Measurements from ENCODE around the gene TEX12.
A peak's percentile ranks its signal among the peaks of the same experiment; 100 is the strongest.

Gene TEX12

GRCh38 chr11:112167145-112167544, at the start of gene TEX12:
TEX12 (plus strand) TSS chr11:112167372; CDS start chr11:112169269, 1,897 bp downstream.
- Histone ChIP-seq H3K4me3 (ENCODE audit: low read depth, low read length) (no peak within 1 kb of the TSS), H3K27me3 (ENCODE audit: control insufficient read depth, insufficient read depth, low read length) (no peaks in the 10 kb centered on the region), H3K36me3 (ENCODE audit: control insufficient read depth, insufficient read depth, low read length) (no peaks in the 10 kb centered on the region), H3K9ac (ENCODE audit: low read depth, low read length) (peak within 1 kb of the TSS; percentile 41), H3K9me3 (ENCODE audit: control insufficient read depth, insufficient read depth, low read length) (no peaks in the 10 kb centered on the region), H3K4me1 (ENCODE audit: control insufficient read depth, insufficient read depth, low read length) (no peaks in the 10 kb centered on the region)

- Histone ChIP-seq H3K4me3 (ENCODE audit: low read depth, low read length) (no peak overlapping the region), H3K9ac (ENCODE audit: low read depth, low read length) (no peak overlapping the region), H3K27me3 (ENCODE audit: control insufficient read depth, insufficient read depth, low read length) (no peaks in the 10 kb centered on the region), H3K36me3 (ENCODE audit: control insufficient read depth, insufficient read depth, low read length) (no peaks in the 10 kb centered on the region), H3K9me3 (ENCODE audit: control insufficient read depth, insufficient read depth, low read length) (no peaks in the 10 kb centered on the region), H3K4me1 (ENCODE audit: control insufficient read depth, insufficient read depth, low read length) (no peaks in the 10 kb centered on the region)
Measured at GRCh38 chr11:112118176-112118575, 49.0 kb upstream of the TEX12 start.

GRCh38 chr11:112121981-112122615, 45.1 kb upstream of the TEX12 start:
- Histone ChIP-seq H3K4me1 (ENCODE audit: control insufficient read depth, insufficient read depth, low read length) (no peaks in the 10 kb centered on the region), H3K4me3 (ENCODE audit: low read depth, low read length) (no peak overlapping the region), H3K9ac (ENCODE audit: low read depth, low read length) (no peak overlapping the region), H3K36me3 (ENCODE audit: control insufficient read depth, insufficient read depth, low read length) (no peaks in the 10 kb centered on the region), H3K27me3 (ENCODE audit: control insufficient read depth, insufficient read depth, low read length) (no peaks in the 10 kb centered on the region), H3K9me3 (ENCODE audit: control insufficient read depth, insufficient read depth, low read length) (no peaks in the 10 kb centered on the region)

GRCh38 chr11:112123129-112123528, 44.0 kb upstream of the TEX12 start:
- Histone ChIP-seq H3K4me1 (ENCODE audit: control insufficient read depth, insufficient read depth, low read length) (no peaks in the 10 kb centered on the region), H3K27me3 (ENCODE audit: control insufficient read depth, insufficient read depth, low read length) (no peaks in the 10 kb centered on the region)

GRCh38 chr11:112127056-112127455, 40.1 kb upstream of the TEX12 start:
- H3K9me3 ChIP-seq (ENCODE audit: control insufficient read depth, insufficient read depth, low read length), result no peaks in the 10 kb centered on the region
- H3K27me3 ChIP-seq (ENCODE audit: control insufficient read depth, insufficient read depth, low read length), result no peaks in the 10 kb centered on the region
- H3K4me1 ChIP-seq (ENCODE audit: control insufficient read depth, insufficient read depth, low read length), result no peaks in the 10 kb centered on the region
- no peak overlapping the region for H3K9ac ChIP-seq (ENCODE audit: low read depth, low read length)
- H3K4me3 ChIP-seq (ENCODE audit: low read depth, low read length), result no peak overlapping the region
- H3K36me3 ChIP-seq (ENCODE audit: control insufficient read depth, insufficient read depth, low read length), result no peaks in the 10 kb centered on the region

More at GRCh38 chr11:112123129-112123528, 44.0 kb upstream of the TEX12 start:
- H3K36me3 ChIP-seq (ENCODE audit: control insufficient read depth, insufficient read depth, low read length), result no peaks in the 10 kb centered on the region
- H3K9me3 ChIP-seq (ENCODE audit: control insufficient read depth, insufficient read depth, low read length), result no peaks in the 10 kb centered on the region
- H3K9ac ChIP-seq (ENCODE audit: low read depth, low read length), result no peak overlapping the region
- H3K4me3 ChIP-seq (ENCODE audit: low read depth, low read length), result no peak overlapping the region

GRCh38 chr11:112128483-112129121, 38.6 kb upstream of the TEX12 start:
- Histone ChIP-seq H3K4me3 (ENCODE audit: low read depth, low read length) (no peak overlapping the region), H3K4me1 (ENCODE audit: control insufficient read depth, insufficient read depth, low read length) (no peaks in the 10 kb centered on the region), H3K9me3 (ENCODE audit: control insufficient read depth, insufficient read depth, low read length) (no peaks in the 10 kb centered on the region), H3K9ac (ENCODE audit: low read depth, low read length) (no peak overlapping the region), H3K27me3 (ENCODE audit: control insufficient read depth, insufficient read depth, low read length) (no peaks in the 10 kb centered on the region), H3K36me3 (ENCODE audit: control insufficient read depth, insufficient read depth, low read length) (no peaks in the 10 kb centered on the region)

GRCh38 chr11:112129656-112130055, 37.5 kb upstream of the TEX12 start:
- H3K9me3 ChIP-seq (ENCODE audit: control insufficient read depth, insufficient read depth, low read length), result no peaks in the 10 kb centered on the region
- H3K36me3 ChIP-seq (ENCODE audit: control insufficient read depth, insufficient read depth, low read length), result no peaks in the 10 kb centered on the region
- no peaks in the 10 kb centered on the region for H3K27me3 ChIP-seq (ENCODE audit: control insufficient read depth, insufficient read depth, low read length)
- no peak overlapping the region for H3K4me3 ChIP-seq (ENCODE audit: low read depth, low read length)
- no peak overlapping the region for H3K9ac ChIP-seq (ENCODE audit: low read depth, low read length)
- H3K4me1 ChIP-seq (ENCODE audit: control insufficient read depth, insufficient read depth, low read length), result no peaks in the 10 kb centered on the region

GRCh38 chr11:112132737-112133136, 34.4 kb upstream of the TEX12 start:
- H3K27me3 ChIP-seq (ENCODE audit: control insufficient read depth, insufficient read depth, low read length), result no peaks in the 10 kb centered on the region
- H3K9me3 ChIP-seq (ENCODE audit: control insufficient read depth, insufficient read depth, low read length), result no peaks in the 10 kb centered on the region
- no peak overlapping the region for H3K4me3 ChIP-seq (ENCODE audit: low read depth, low read length)
- H3K36me3 ChIP-seq (ENCODE audit: control insufficient read depth, insufficient read depth, low read length), result no peaks in the 10 kb centered on the region
- no peak overlapping the region for H3K9ac ChIP-seq (ENCODE audit: low read depth, low read length)
- H3K4me1 ChIP-seq (ENCODE audit: control insufficient read depth, insufficient read depth, low read length), result no peaks in the 10 kb centered on the region

GRCh38 chr11:112134473-112134872, 32.7 kb upstream of the TEX12 start:
- Histone ChIP-seq H3K4me1 (ENCODE audit: control insufficient read depth, insufficient read depth, low read length) (no peaks in the 10 kb centered on the region), H3K9ac (ENCODE audit: low read depth, low read length) (no peak overlapping the region), H3K27me3 (ENCODE audit: control insufficient read depth, insufficient read depth, low read length) (no peaks in the 10 kb centered on the region), H3K9me3 (ENCODE audit: control insufficient read depth, insufficient read depth, low read length) (no peaks in the 10 kb centered on the region), H3K36me3 (ENCODE audit: control insufficient read depth, insufficient read depth, low read length) (no peaks in the 10 kb centered on the region), H3K4me3 (ENCODE audit: low read depth, low read length) (no peak overlapping the region)

GRCh38 chr11:112143597-112143996, 23.6 kb upstream of the TEX12 start:
- no peaks in the 10 kb centered on the region for H3K36me3 ChIP-seq (ENCODE audit: control insufficient read depth, insufficient read depth, low read length)
- no peaks in the 10 kb centered on the region for H3K27me3 ChIP-seq (ENCODE audit: control insufficient read depth, insufficient read depth, low read length)
- no peaks in the 10 kb centered on the region for H3K9me3 ChIP-seq (ENCODE audit: control insufficient read depth, insufficient read depth, low read length)
- no peak overlapping the region for H3K4me3 ChIP-seq (ENCODE audit: low read depth, low read length)
- H3K9ac ChIP-seq (ENCODE audit: low read depth, low read length), result no peak overlapping the region
- no peaks in the 10 kb centered on the region for H3K4me1 ChIP-seq (ENCODE audit: control insufficient read depth, insufficient read depth, low read length)

- Histone ChIP-seq H3K4me3 (ENCODE audit: low read depth, low read length) (no peak overlapping the region), H3K9me3 (ENCODE audit: control insufficient read depth, insufficient read depth, low read length) (no peaks in the 10 kb centered on the region), H3K36me3 (ENCODE audit: control insufficient read depth, insufficient read depth, low read length) (no peaks in the 10 kb centered on the region), H3K27me3 (ENCODE audit: control insufficient read depth, insufficient read depth, low read length) (no peaks in the 10 kb centered on the region), H3K4me1 (ENCODE audit: control insufficient read depth, insufficient read depth, low read length) (no peaks in the 10 kb centered on the region), H3K9ac (ENCODE audit: low read depth, low read length) (no peak overlapping the region)
Measured at GRCh38 chr11:112150517-112150916, 16.7 kb upstream of the TEX12 start.

GRCh38 chr11:112156153-112156955, 10.8 kb upstream of the TEX12 start:
- Histone ChIP-seq H3K9ac (ENCODE audit: low read depth, low read length) (no peak overlapping the region), H3K4me3 (ENCODE audit: low read depth, low read length) (no peak overlapping the region), H3K9me3 (ENCODE audit: control insufficient read depth, insufficient read depth, low read length) (no peaks in the 10 kb centered on the region), H3K36me3 (ENCODE audit: control insufficient read depth, insufficient read depth, low read length) (no peaks in the 10 kb centered on the region), H3K27me3 (ENCODE audit: control insufficient read depth, insufficient read depth, low read length) (no peaks in the 10 kb centered on the region), H3K4me1 (ENCODE audit: control insufficient read depth, insufficient read depth, low read length) (no peaks in the 10 kb centered on the region)
